ENCODE results near the gene RYR3.

Gene RYR3

GRCh38 chr15:33296856-33297255, 13.9 kb upstream of the RYR3 start:
- no peaks in the 10 kb centered on the region for H3K9me3 ChIP-seq (ENCODE audit: control insufficient read depth, low read length)
- no peak overlapping the region for H3K9ac ChIP-seq (ENCODE audit: low read length)
- H3K36me3 ChIP-seq (ENCODE audit: control insufficient read depth, insufficient read depth, low read length), result no peaks in the 10 kb centered on the region

GRCh38 chr15:33298631-33299030, 12.1 kb upstream of the RYR3 start:
- Histone ChIP-seq H3K27me3 (ENCODE audit: control insufficient read depth, insufficient read depth, low read length) (peaks cover 8% of the 10 kb centered on the region), H3K9me3 (ENCODE audit: control insufficient read depth, low read length) (no peaks in the 10 kb centered on the region), H3K36me3 (ENCODE audit: control insufficient read depth, insufficient read depth, low read length) (no peaks in the 10 kb centered on the region)

More at GRCh38 chr15:33296856-33297255, 13.9 kb upstream of the RYR3 start:
- Histone ChIP-seq H3K27me3 (ENCODE audit: control insufficient read depth, insufficient read depth, low read length) (peaks cover 10% of the 10 kb centered on the region), H3K4me1 (ENCODE audit: control insufficient read depth, insufficient read depth, low read length) (no peaks in the 10 kb centered on the region), H3K4me3 (ENCODE audit: low read length) (no peak overlapping the region)

DNA sequence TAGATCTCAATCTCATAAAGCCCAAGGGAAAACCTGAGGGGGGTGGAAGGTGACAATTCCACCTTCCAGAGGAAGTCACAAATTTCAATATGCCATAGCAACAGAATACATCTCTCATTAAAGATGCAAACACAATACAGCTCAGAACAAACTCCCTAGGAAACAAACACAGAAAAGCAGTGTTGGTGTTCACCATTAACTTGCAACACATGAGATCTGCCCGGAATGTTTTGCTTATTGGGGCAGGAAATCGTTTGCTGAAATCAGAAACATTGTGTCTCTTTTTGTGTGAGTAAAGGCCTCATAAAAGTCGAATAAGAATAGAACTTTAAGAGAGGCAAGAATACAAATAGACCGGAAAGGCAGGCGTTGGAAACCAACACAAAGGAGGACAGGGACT, 5.8 kb upstream of the RYR3 start:
- Histone ChIP-seq H3K9me3 (ENCODE audit: control insufficient read depth, low read length) (no peaks in the 10 kb centered on the region), H3K4me1 (ENCODE audit: control insufficient read depth, insufficient read depth, low read length) (no peaks in the 10 kb centered on the region), H3K4me3 (ENCODE audit: low read length) (no peak overlapping the region)

More at GRCh38 chr15:33298631-33299030, 12.1 kb upstream of the RYR3 start:
- no peak overlapping the region for H3K4me3 ChIP-seq (ENCODE audit: low read length)
- no peak overlapping the region for H3K9ac ChIP-seq (ENCODE audit: low read length)
- H3K4me1 ChIP-seq (ENCODE audit: control insufficient read depth, insufficient read depth, low read length), result no peaks in the 10 kb centered on the region

GRCh38 chr15:33309602-33310276, 1.0 kb upstream of the RYR3 start:
- Histone ChIP-seq H3K36me3 (ENCODE audit: control insufficient read depth, insufficient read depth, low read length) (no peaks in the 10 kb centered on the region), H3K9me3 (ENCODE audit: control insufficient read depth, low read length) (no peaks in the 10 kb centered on the region), H3K4me3 (ENCODE audit: low read length) (no peak overlapping the region), H3K4me1 (ENCODE audit: control insufficient read depth, insufficient read depth, low read length) (no peaks in the 10 kb centered on the region), H3K9ac (ENCODE audit: low read length) (no peak overlapping the region), H3K27me3 (ENCODE audit: control insufficient read depth, insufficient read depth, low read length) (peaks cover 30% of the 10 kb centered on the region)

More for the DNA sequence above, 5.8 kb upstream of the RYR3 start:
- H3K9ac ChIP-seq (ENCODE audit: low read length), result no peak overlapping the region
- H3K36me3 ChIP-seq (ENCODE audit: control insufficient read depth, insufficient read depth, low read length), result no peaks in the 10 kb centered on the region
- H3K27me3 ChIP-seq (ENCODE audit: control insufficient read depth, insufficient read depth, low read length), result peaks cover 8% of the 10 kb centered on the region

GRCh38 chr15:33311312-33311971, 675 bp downstream of the RYR3 start:
- H3K9me3 ChIP-seq (ENCODE audit: control insufficient read depth, low read length), result no peaks in the 10 kb centered on the region
- no peaks in the 10 kb centered on the region for H3K36me3 ChIP-seq (ENCODE audit: control insufficient read depth, insufficient read depth, low read length)
- peaks cover 30% of the 10 kb centered on the region for H3K27me3 ChIP-seq (ENCODE audit: control insufficient read depth, insufficient read depth, low read length)
- H3K9ac ChIP-seq (ENCODE audit: low read length), result no peak overlapping the region
- no peaks in the 10 kb centered on the region for H3K4me1 ChIP-seq (ENCODE audit: control insufficient read depth, insufficient read depth, low read length)
- no peak overlapping the region for H3K4me3 ChIP-seq (ENCODE audit: low read length)

DNA sequence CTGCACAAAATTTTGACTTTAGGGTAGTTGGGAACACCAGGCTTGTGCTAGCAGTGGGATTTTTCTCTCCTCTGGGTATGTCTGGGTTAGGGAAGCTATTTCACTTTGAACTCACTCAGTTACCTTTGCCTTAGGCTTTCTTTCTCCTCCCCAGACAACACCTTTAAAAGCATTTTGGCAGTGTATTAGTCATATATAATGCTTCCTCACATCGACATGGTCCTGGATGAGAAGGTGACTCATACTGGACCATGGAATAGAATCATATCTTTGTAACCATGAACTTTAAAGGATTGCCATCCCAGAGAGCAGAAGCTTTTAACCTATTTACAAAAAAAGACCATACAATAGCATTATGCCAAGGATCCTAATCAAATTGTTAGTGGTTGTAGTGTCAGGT, 2.7 kb downstream of the RYR3 start:
- Histone ChIP-seq H3K9ac (ENCODE audit: low read length) (no peak overlapping the region), H3K4me1 (ENCODE audit: control insufficient read depth, insufficient read depth, low read length) (no peaks in the 10 kb centered on the region), H3K4me3 (ENCODE audit: low read length) (no peak overlapping the region), H3K27me3 (ENCODE audit: control insufficient read depth, insufficient read depth, low read length) (peaks cover 30% of the 10 kb centered on the region), H3K36me3 (ENCODE audit: control insufficient read depth, insufficient read depth, low read length) (no peaks in the 10 kb centered on the region), H3K9me3 (ENCODE audit: control insufficient read depth, low read length) (no peaks in the 10 kb centered on the region)

- H3K9ac ChIP-seq (ENCODE audit: low read length), result no peak overlapping the region
- no peaks in the 10 kb centered on the region for H3K36me3 ChIP-seq (ENCODE audit: control insufficient read depth, insufficient read depth, low read length)
- H3K4me1 ChIP-seq (ENCODE audit: control insufficient read depth, insufficient read depth, low read length), result no peaks in the 10 kb centered on the region
- peaks cover 30% of the 10 kb centered on the region for H3K27me3 ChIP-seq (ENCODE audit: control insufficient read depth, insufficient read depth, low read length)
- H3K4me3 ChIP-seq (ENCODE audit: low read length), result no peak overlapping the region
- no peaks in the 10 kb centered on the region for H3K9me3 ChIP-seq (ENCODE audit: control insufficient read depth, low read length)
Observed at GRCh38 chr15:33314069-33314468, 3.3 kb downstream of the RYR3 start.

DNA sequence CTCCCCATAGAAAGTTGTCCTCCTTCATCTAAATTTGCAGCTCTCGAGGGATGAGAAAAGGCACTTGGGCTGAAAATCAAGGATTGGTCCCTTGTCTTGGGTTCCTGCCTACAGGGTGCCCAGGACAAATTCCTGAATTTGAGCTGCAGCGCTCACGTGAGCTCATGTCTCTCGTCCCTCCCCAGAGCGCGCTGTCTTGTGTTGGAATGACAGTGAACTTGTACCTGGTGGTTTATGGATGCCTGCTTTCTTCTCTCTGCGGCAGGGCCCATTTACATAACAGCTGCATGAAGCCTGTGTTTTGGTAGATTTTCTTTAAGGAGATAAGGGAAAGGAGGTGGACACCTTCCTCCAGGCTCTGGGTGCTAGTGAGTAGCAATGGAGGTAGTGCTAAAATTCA, 4.3 kb downstream of the RYR3 start:
- Histone ChIP-seq H3K4me3 (ENCODE audit: low read length) (no peak overlapping the region), H3K36me3 (ENCODE audit: control insufficient read depth, insufficient read depth, low read length) (no peaks in the 10 kb centered on the region), H3K4me1 (ENCODE audit: control insufficient read depth, insufficient read depth, low read length) (no peaks in the 10 kb centered on the region), H3K9ac (ENCODE audit: low read length) (no peak overlapping the region), H3K9me3 (ENCODE audit: control insufficient read depth, low read length) (no peaks in the 10 kb centered on the region), H3K27me3 (ENCODE audit: control insufficient read depth, insufficient read depth, low read length) (peaks cover 21% of the 10 kb centered on the region)

- Histone ChIP-seq H3K9me3 (ENCODE audit: control insufficient read depth, low read length) (no peaks in the 10 kb centered on the region), H3K4me1 (ENCODE audit: control insufficient read depth, insufficient read depth, low read length) (no peaks in the 10 kb centered on the region), H3K4me3 (ENCODE audit: low read length) (no peak overlapping the region), H3K9ac (ENCODE audit: low read length) (no peak overlapping the region), H3K27me3 (ENCODE audit: control insufficient read depth, insufficient read depth, low read length) (no peaks in the 10 kb centered on the region), H3K36me3 (ENCODE audit: control insufficient read depth, insufficient read depth, low read length) (no peaks in the 10 kb centered on the region)
Observed at GRCh38 chr15:33317896-33318295, 7.1 kb downstream of the RYR3 start.

DNA sequence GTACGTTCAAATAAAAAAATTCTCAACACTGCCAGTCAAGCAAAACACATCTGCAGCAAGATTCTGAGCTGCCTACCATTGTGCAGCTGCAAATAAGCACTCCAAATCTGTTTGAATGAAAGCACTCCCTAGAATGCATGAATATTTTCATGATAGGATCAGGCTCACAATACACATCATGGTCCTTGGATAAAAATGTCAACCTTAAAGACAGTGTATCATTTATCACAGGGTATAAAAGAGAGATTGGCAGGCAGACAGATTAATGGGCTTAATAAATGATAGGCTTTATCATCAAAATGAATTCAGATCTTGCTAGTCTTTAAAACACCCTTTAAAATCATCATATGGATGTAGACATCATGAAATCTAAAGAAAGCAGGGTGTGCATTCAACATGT, 9.2 kb downstream of the RYR3 start:
- H3K9ac ChIP-seq (ENCODE audit: low read length), result no peak overlapping the region
- no peaks in the 10 kb centered on the region for H3K9me3 ChIP-seq (ENCODE audit: control insufficient read depth, low read length)
- no peaks in the 10 kb centered on the region for H3K27me3 ChIP-seq (ENCODE audit: control insufficient read depth, insufficient read depth, low read length)
- no peaks in the 10 kb centered on the region for H3K4me1 ChIP-seq (ENCODE audit: control insufficient read depth, insufficient read depth, low read length)
- no peak overlapping the region for H3K4me3 ChIP-seq (ENCODE audit: low read length)
- no peaks in the 10 kb centered on the region for H3K36me3 ChIP-seq (ENCODE audit: control insufficient read depth, insufficient read depth, low read length)

- H3K4me1 ChIP-seq (ENCODE audit: control insufficient read depth, insufficient read depth, low read length), result no peaks in the 10 kb centered on the region
- no peaks in the 10 kb centered on the region for H3K9me3 ChIP-seq (ENCODE audit: control insufficient read depth, low read length)
- no peaks in the 10 kb centered on the region for H3K36me3 ChIP-seq (ENCODE audit: control insufficient read depth, insufficient read depth, low read length)
- H3K4me3 ChIP-seq (ENCODE audit: low read length), result no peak overlapping the region
- no peak overlapping the region for H3K9ac ChIP-seq (ENCODE audit: low read length)
- H3K27me3 ChIP-seq (ENCODE audit: control insufficient read depth, insufficient read depth, low read length), result no peaks in the 10 kb centered on the region
Observed at GRCh38 chr15:33322091-33322490, 11.3 kb downstream of the RYR3 start.

- Histone ChIP-seq H3K27me3 (ENCODE audit: control insufficient read depth, insufficient read depth, low read length) (no peaks in the 10 kb centered on the region), H3K4me3 (ENCODE audit: low read length) (no peak overlapping the region), H3K9me3 (ENCODE audit: control insufficient read depth, low read length) (no peaks in the 10 kb centered on the region)
Observed at GRCh38 chr15:33324609-33325008, 13.8 kb downstream of the RYR3 start.

More at GRCh38 chr15:33324609-33325008, 13.8 kb downstream of the RYR3 start:
- H3K36me3 ChIP-seq (ENCODE audit: control insufficient read depth, insufficient read depth, low read length), result no peaks in the 10 kb centered on the region
- no peak overlapping the region for H3K9ac ChIP-seq (ENCODE audit: low read length)
- no peaks in the 10 kb centered on the region for H3K4me1 ChIP-seq (ENCODE audit: control insufficient read depth, insufficient read depth, low read length)
